Stimulated activated CD8-positive, alpha-beta memory T cell treated with anti-CD3 and anti-CD28 coated beads, Interleukin-12 subunit alpha, Interleukin-12 subunit beta, amount 100 ng/mL, for 24 hours (primary cell): ENCODE results near the gene SCRN1.
"Not testable (repeated sequence)": the region's sequence is repeated elsewhere in the genome, so short reads cannot be mapped to it uniquely, and the experiment has no call there.

ENCODE experiments used
- DNase-seq: peaks from one replicate; pipeline ENCODE4 v3.0.0-alpha.2; 2020; ENCODE audit errors: extremely low read depth

SCRN1 gene

GRCh38 chr7:29890786-29891185, 98.8 kb downstream of the SCRN1 start:
- DNase-seq = not testable (repeated sequence)

GRCh38 chr7:29890251-29890650, 99.3 kb downstream of the SCRN1 start:
- DNase-seq = no peak

DNA sequence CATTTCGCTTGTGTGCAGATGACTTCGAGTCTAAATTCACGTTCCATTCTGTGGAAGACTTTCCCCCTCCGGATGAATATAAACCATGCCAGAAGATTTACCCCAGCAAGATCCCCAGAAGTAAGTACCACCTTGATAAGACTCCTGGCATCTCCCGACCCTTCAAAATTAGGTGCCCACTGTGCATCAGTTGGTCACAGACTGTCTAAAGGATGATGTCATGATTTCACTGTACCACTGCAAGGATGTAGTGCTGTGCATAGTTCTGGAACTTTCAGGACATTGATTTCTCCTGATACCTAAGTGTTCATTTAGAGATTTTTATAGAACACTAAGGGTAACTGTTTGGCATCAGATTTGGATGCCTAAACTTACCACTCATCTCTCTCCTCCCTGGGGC, 100.3 kb downstream of the SCRN1 start:
- no peak for DNase-seq

GRCh38 chr7:29888006-29888405, 101.6 kb downstream of the SCRN1 start:
- no peak for DNase-seq

DNA sequence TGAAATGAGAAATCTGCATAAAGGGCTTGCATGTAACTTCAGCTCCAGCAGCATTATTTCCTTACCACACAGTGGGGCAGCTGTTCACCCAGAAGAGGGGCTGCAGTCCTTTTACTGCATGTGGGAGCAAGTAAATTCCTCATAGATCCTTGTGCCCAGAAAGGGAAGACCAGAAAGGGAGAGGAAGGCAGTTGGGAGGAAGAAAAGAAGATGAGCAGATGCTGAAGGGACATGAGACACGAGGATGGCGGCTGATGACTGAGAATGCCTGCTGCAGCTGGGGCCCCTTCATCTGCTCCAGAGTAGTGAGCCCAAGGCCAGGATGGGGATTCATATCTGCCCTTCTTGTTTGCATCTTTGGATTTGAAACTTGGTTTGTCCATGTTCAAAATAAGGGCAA, 102.8 kb downstream of the SCRN1 start:
- no peak for DNase-seq

DNA sequence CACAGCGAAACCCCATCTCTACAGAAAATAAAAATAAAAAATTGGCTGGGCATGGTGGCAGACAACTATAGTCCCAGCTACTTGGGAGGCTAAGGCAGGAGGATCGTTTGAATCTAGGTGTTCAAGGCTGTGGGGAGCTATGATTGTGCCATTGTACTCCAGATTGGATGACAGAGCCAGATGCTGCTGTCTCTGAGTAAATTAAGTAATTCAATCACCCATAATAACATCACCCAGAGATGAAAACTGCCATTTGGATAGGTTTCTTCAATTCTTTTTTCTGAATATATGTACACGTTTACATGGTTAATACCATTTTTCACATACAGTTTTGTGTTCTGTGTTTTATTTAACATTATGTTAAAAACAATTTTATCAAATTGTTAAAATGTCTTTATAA, 104.0 kb downstream of the SCRN1 start:
- DNase-seq = no peak

- DNase-seq = no peak
Observed at GRCh38 chr7:29884399-29885272, 105.0 kb downstream of the SCRN1 start.

GRCh38 chr7:29883462-29884398, 105.9 kb downstream of the SCRN1 start:
- no peak for DNase-seq

GRCh38 chr7:29882481-29882880, 107.1 kb downstream of the SCRN1 start:
- no peak for DNase-seq

GRCh38 chr7:29881724-29882123, 107.9 kb downstream of the SCRN1 start:
- DNase-seq = no peak

DNA sequence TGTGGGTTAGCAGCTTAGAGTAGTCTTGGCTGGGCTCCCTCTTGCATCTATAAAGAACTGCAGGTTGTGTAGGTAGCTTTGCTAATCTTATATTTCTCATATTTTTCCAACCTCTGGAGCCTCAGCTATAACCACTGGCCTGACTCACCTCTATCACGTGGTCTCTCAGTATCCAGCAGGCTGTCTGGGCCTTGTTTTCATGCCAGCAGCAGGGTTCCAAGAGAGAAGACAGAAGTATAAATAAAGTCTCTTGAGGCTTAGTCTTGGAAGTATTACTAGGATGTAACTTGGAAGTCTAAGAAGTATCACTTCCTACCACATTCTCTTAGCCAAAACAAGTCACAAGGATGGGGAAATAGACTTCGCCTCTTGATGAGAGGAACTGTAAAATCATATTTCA, 110.0 kb downstream of the SCRN1 start:
- DNase-seq = no peak

DNA sequence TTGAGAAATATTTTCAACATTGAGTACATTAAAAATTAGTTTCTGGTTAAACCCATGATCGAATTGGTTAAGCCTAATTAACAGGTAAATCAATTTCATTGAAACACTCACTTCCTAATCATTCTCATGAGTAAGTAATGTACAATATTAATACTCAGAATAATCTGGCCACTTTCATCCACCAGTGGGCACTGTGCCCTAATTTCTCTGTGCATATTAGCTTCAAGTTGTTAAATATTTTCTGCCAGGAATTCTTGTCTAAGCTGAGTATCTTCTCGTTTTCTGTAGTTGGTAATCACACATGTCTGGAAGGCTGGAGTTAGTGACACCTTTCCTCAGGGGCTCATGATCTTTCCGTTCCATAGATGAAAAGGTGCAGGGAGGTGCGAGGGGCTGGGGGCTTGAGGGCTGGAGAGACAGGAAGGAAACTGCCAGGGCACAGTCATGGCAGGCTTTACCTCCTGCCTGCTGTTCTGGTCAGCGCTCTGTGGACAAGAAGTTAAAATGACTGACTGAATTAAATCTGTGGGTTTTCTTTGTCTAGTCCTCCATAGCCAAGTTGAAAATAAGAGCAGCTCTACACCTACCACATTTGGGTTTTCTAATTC, 111.4 kb downstream of the SCRN1 start:
- DNase-seq = no peak

DNA sequence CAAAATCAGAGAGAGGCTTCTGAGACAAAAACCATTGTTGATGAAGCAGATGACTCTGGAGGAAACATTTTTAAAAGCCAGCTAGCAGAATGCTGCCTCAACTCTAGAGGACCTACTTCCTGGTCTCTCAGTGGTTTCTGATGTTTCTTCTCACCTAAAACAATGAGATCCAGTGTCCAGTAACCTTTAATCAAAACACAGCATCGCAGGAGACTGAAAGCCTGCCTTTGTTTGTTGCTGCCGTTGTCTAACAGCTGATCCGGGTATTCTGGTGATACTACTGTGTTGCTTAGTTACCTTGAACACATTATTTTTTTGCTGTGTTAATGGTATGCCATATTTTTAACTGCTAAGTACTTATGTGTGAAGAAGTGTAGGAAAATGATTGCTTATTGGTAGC, 112.4 kb downstream of the SCRN1 start:
- DNase-seq = no peak

DNA sequence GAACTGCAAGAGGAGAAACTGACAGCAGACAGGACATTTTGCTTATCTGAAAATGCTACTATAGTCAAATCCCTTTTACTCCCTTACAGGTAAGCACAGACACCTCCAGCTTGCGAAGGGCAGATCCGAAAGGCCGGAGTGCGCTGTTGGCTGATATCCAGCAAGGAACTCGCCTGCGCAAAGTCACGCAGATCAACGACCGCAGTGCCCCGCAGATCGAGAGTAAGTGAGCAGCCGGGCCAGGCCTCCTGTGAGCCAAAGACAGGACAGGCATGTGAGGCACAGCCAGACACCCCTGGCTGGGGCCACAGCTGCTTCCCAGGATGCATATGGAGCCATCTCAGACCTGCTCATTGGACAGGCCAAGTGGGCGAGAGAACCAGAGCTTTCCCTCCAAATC, 113.9 kb downstream of the SCRN1 start:
- DNase-seq = no peak

GRCh38 chr7:29873644-29874294, 115.8 kb downstream of the SCRN1 start:
- no peak for DNase-seq

DNA sequence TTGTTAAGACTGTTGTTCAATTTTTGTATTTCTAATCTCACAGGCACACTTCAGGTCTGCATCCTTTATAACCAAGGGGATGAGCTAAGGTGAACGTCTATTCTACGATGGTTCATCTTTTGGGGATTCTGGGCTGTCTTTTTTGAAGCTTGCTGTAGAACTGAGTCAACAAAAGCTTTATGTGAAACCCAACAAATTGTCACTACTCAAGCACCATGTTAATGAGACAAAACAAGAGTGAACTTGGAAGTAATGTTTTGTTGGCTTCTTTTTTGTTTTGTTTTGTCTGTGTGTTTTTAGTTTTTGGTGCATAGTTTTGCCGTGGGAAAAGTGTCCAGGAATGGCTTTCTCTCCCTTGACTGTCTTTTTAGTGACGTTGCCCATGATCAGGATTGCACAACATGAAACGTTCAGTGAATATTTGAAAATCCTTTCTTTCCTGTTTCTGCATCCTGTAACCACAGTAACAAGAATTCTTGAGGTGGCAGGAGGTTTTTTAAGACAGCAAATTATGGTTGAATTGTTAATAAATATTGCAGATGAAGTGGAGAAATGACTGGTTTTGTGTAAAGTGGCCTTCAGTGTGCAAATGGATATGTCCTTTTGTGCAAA, 117.7 kb downstream of the SCRN1 start:
- no peak for DNase-seq
